ENCODE results near the gene NUP153. TPM values are rescaled to one million over a fixed set of nuclear protein-coding genes. Genes with fewer than 3 reads are reported as not detected.

NUP153 gene
- total RNA-seq, 1 donor from 2014 or later: 31.1 TPM

DNA sequence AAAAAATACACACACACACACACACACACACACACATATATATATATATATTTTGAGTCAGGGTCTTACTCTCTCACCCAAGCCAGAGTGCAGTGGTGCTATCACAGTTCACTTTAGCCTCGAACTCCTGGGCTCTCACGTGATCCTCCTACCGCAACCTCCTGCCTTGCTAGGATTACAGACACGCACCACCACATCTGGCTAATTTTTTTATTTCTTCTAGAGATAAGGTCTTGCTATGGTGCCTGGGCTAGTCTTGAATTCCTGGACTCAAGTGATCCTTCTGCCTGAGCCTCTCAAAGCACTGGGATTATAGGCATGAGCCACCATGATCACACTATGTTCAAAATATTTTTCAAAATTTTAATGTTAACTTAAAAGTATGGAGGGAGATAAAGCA is 43.5 kb downstream of the NUP153 start:
- no peak for DNase-seq (ENCODE audit: low read depth, low spot score)

GRCh38 chr6:17662585-17662984 is 44.1 kb downstream of the NUP153 start:
- DNase-seq (ENCODE audit: low read depth, low spot score): no peak

GRCh38 chr6:17656644-17657043 is 50.1 kb downstream of the NUP153 start:
- DNase-seq (ENCODE audit: low read depth, low spot score): no peak

GRCh38 chr6:17656092-17656491 is 50.6 kb downstream of the NUP153 start:
- no peak for DNase-seq (ENCODE audit: low read depth, low spot score)

GRCh38 chr6:17653198-17653882 is 53.4 kb downstream of the NUP153 start:
- DNase-seq (ENCODE audit: low read depth, low spot score): no peak

- no peak for DNase-seq (ENCODE audit: low read depth, low spot score)
Measured at GRCh38 chr6:17650656-17651309, 55.9 kb downstream of the NUP153 start.

DNA sequence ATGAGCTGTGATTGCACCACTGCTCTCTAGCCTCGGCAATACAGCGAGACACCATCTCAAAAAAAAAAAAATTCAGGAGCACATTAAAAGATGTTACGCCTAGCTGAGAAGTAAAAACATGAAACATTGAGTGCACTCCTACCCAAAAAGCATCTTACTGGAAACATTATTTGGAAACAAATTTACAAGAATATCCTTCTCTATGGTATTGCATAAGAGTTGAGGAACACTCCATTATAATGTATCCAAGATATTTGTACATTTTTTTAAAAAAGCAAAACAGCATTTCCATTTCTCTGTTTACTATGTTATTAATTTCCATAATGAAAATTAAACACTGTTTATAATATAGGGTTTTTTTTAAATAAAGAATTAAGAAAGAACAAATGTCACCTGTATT is 58.0 kb downstream of the NUP153 start:
- DNase-seq (ENCODE audit: low read depth, low spot score): no peak

DNA sequence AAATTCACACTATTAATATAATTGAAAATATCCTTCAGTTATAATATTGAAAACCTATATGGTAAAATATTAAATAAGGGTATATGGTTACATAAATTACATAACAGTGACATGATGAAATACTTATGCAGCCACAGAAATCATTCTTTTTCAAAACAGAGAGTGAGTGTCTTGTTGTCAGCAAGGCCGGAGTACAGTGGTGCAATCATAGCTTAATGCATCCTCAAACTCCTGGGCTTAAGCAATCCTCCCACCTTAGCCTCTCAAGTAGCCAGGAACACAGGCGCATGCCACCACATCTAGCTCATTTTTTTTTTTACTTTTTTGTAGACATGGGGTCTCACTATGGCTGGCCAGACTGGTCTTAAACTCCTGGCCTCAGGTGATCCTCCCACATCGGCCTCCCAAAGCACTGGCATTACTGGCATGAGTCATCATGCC is 66.2 kb downstream of the NUP153 start:
- DNase-seq (ENCODE audit: low read depth, low spot score): no peak

DNA sequence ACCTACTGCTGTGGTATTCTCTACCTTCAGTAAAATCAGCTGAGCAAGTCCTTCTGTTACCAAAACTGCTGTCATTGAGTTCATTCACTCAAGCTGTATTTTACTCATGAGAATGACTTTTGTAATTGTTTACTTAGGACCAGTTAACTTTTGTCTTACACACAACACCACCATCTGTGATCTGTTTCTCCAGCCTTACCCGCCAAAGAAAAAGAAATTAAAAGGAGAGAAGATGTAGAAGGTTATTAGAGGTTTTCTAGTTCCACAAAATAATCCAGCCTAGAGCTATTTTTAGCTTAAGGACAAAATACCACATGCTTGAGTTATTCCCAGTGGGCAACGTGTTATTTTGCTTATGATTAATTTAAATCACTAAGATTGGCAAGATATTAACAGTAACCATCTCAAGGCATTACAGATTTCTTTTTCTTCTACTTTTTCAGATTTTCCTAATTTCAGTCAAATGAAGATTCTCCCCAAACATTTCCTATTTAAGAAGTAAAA is 68.5 kb downstream of the NUP153 start:
- no peak for DNase-seq (ENCODE audit: low read depth, low spot score)

DNA sequence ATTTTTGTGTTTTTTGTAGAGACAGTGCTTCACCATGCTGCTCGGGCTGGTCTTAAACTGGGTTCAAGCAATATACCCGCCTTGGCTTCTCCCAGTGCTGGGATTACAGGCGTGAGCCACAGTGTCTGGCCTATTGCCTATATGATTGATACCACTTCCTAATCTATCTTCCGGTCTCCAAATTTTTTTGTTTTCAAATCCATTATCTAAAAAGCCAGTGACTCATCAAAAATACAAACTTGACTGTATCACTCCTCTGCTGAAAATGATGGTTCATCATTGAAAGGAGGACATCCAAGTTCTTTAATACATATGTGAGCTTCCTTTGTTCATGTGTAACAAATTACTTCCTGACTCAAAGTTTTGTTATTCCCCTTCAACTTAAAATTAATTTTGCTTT is 71.2 kb downstream of the NUP153 start:
- no peak for DNase-seq (ENCODE audit: low read depth, low spot score)

DNA sequence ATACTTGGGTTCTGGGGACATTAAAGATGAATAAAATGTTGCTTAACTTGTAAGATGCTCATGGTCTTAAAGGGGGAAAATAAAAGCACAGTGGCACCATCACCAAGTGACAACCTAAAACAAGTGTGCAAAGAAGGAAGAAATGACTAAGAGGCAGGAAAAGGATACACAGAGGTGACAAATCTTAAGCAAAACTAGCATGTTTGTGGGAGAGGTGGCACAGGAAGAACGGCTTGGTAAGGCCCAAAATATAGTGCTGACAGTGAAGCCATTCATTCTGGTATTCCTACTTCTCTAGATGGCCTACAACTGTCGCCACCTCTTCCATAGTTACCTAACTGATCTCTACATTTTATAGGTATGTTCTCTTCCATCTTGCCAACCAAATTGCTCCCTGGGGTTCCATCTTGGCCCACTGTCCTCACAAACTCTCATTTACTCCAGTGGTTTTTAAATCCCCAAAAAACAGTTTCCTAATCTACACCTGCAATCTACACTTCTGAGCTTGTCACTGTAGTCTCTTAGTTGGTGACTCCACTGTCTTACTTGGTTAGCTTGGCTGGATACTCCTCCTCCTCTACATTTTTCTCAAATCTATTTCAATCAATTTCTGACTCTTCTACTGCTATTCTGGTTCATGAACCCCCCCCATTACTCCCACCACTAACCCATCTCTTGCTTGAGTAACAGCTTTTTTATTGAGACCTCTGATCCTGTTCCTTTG is 73.1 kb downstream of the NUP153 start:
- no peak for DNase-seq (ENCODE audit: low read depth, low spot score)

- no peak for DNase-seq (ENCODE audit: low read depth, low spot score)
Measured at GRCh38 chr6:17632934-17633333, 73.8 kb downstream of the NUP153 start.

DNA sequence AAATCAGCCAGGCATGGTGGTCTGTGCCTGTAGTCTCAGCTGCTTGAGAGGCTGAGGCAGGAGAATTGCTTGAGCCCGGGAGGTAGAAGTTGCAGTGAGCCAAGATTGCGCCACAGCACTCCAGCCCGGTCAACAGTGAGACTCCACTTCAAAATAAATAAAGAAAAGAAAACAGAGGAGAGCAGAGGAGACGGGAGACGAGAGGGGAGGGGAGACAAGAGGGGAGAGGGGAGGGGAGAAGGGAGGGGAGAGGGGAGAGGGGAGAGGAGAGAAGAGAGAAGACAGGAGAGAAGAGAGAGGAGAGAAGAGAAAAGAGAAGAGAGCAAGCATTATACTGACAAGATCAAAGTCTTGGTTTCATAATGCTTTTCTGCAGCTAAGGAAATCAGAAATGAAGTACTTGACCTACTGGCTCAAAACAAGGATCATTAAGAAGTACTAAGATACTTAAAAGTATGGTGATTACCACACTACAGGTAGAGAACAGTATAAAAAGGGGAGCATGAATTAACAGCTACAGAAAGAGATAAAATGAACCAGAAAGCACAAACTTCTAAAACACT is 76.1 kb downstream of the NUP153 start:
- DNase-seq (ENCODE audit: low read depth, low spot score): no peak

GRCh38 chr6:17629824-17630510 is 76.8 kb downstream of the NUP153 start:
- DNase-seq (ENCODE audit: low read depth, low spot score): no peak

GRCh38 chr6:17628873-17629272 is 77.9 kb downstream of the NUP153 start:
- no peak for DNase-seq (ENCODE audit: low read depth, low spot score)

DNA sequence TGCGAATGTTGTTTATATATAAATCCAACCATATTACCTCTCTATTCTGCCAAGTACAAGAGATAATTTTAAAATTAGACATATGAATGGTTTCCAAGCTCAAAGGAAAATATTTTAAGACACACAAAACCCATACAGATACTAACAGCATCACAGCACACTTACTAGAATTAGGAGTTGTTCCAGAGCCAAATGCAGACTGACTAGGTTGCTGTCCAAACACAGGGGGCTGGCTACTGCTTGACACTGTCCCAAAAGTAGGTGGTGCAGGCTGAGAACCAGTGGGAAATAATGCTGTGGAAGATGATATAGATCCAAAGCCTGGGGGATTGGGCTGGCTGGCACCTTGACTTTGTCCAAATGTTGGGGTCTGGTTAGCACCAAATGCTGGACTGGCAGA is 82.3 kb downstream of the NUP153 start:
- no peak for DNase-seq (ENCODE audit: low read depth, low spot score)

- DNase-seq (ENCODE audit: low read depth, low spot score): no peak
Measured at GRCh38 chr6:17622144-17622543, 84.6 kb downstream of the NUP153 start.

GRCh38 chr6:17621003-17621402 is 85.7 kb downstream of the NUP153 start:
- no peak for DNase-seq (ENCODE audit: low read depth, low spot score)

GRCh38 chr6:17615794-17616193 is 90.9 kb downstream of the NUP153 start:
- DNase-seq (ENCODE audit: low read depth, low spot score): no peak

GRCh38 chr6:17612048-17612447 is 94.7 kb downstream of the NUP153 start:
- DNase-seq (ENCODE audit: low read depth, low spot score): no peak

GRCh38 chr6:17610835-17611234 is 95.9 kb downstream of the NUP153 start:
- DNase-seq (ENCODE audit: low read depth, low spot score): no peak

Data from pulmonary artery endothelial cell (primary cell).